ENCODE results near the gene CLDN25. TPM values are rescaled to one million over a fixed set of nuclear protein-coding genes. Genes with fewer than 3 reads are reported as not detected.
"Not testable (repeated sequence)": the region's sequence is repeated elsewhere in the genome, so short reads cannot be mapped to it uniquely, and the experiment has no call there.

The CLDN25 gene
- total and polyA plus RNA-seq, 2 experiments from 2014 or later = not detected

GRCh38 chr11:113736323-113736722 lies 43.3 kb upstream of the CLDN25 start:
- no peak for TF ChIP-seq EZH2phosphoT487 (IDR thresholded peaks at IDR 0.05; ENCODE audit: low read depth, severe bottlenecking, unreplicated experiment)
- no peak for TF ChIP-seq EZH2 (IDR thresholded peaks at IDR 0.05; ENCODE audit: borderline replicate concordance)
- no peak for TF ChIP-seq CTCF (IDR thresholded peaks at IDR 0.05; ENCODE audit: poor library complexity)
- WGBS (ENCODE audit: low lambda C conversion rate, missing lambda C conversion rate) = 93% methylated on average over 1 of the region's 1 CpG
- H3K79me2 ChIP-seq = no peaks in the 10 kb centered on the region
- no peak overlapping the region for H3K27ac ChIP-seq
- H4K20me1 ChIP-seq (ENCODE audit: insufficient read depth, poor library complexity, severe bottlenecking) = no peaks in the 10 kb centered on the region
- no peaks in the 10 kb centered on the region for H3K27me3 ChIP-seq
- no peaks in the 10 kb centered on the region for H3K36me3 ChIP-seq (replicated peaks; ENCODE audit: insufficient read depth, low read depth)
- no peaks in the 10 kb centered on the region for H3K9me2 ChIP-seq (replicated peaks; ENCODE audit: insufficient read depth)
- H3K4me1 ChIP-seq (ENCODE audit: insufficient read depth) = no peaks in the 10 kb centered on the region
- H3K4me2 ChIP-seq = no peak overlapping the region
- no peak overlapping the region for H2AFZ ChIP-seq
- DNase-seq (ENCODE audit: low spot score) = no peak
- no peak overlapping the region for H3K4me3 ChIP-seq
- no peaks in the 10 kb centered on the region for H3K9me3 ChIP-seq (ENCODE audit: low read depth)

- Histone ChIP-seq H3K4me1 (ENCODE audit: insufficient read depth) (no peaks in the 10 kb centered on the region), H3K4me3 (no peak overlapping the region), H3K27me3 (no peaks in the 10 kb centered on the region), H3K4me2 (no peak overlapping the region), H3K36me3 (replicated peaks; ENCODE audit: insufficient read depth, low read depth) (no peaks in the 10 kb centered on the region), H4K20me1 (ENCODE audit: insufficient read depth, poor library complexity, severe bottlenecking) (no peaks in the 10 kb centered on the region), H2AFZ (no peak overlapping the region), H3K79me2 (no peaks in the 10 kb centered on the region), H3K27ac (no peak overlapping the region), H3K9me3 (ENCODE audit: low read depth) (no peaks in the 10 kb centered on the region), H3K9me2 (replicated peaks; ENCODE audit: insufficient read depth) (no peaks in the 10 kb centered on the region)
- DNase-seq (ENCODE audit: low spot score) = no peak
- TF ChIP-seq EZH2 (IDR thresholded peaks at IDR 0.05; ENCODE audit: borderline replicate concordance) = no peak
- TF ChIP-seq CTCF (IDR thresholded peaks at IDR 0.05; ENCODE audit: poor library complexity) = no peak
- no peak for TF ChIP-seq EZH2phosphoT487 (IDR thresholded peaks at IDR 0.05; ENCODE audit: low read depth, severe bottlenecking, unreplicated experiment)
- 99% methylated on average over 3 of the region's 3 CpGs for WGBS (ENCODE audit: low lambda C conversion rate, missing lambda C conversion rate)
Measured at GRCh38 chr11:113752932-113753331, 26.7 kb upstream of the CLDN25 start.

- TF ChIP-seq CTCF (IDR thresholded peaks at IDR 0.05; ENCODE audit: poor library complexity) (no peak), EZH2phosphoT487 (IDR thresholded peaks at IDR 0.05; ENCODE audit: low read depth, severe bottlenecking, unreplicated experiment) (no peak), EZH2 (IDR thresholded peaks at IDR 0.05; ENCODE audit: borderline replicate concordance) (no peak)
- WGBS (ENCODE audit: low lambda C conversion rate, missing lambda C conversion rate) = 98% methylated on average over 3 of the region's 3 CpGs
- Histone ChIP-seq H3K27ac (no peak overlapping the region), H3K79me2 (peaks cover 17% of the 10 kb centered on the region), H3K27me3 (no peaks in the 10 kb centered on the region), H3K4me3 (no peak overlapping the region), H4K20me1 (ENCODE audit: insufficient read depth, poor library complexity, severe bottlenecking) (no peaks in the 10 kb centered on the region), H3K36me3 (replicated peaks; ENCODE audit: insufficient read depth, low read depth) (no peaks in the 10 kb centered on the region), H3K9me3 (ENCODE audit: low read depth) (no peaks in the 10 kb centered on the region), H3K4me1 (ENCODE audit: insufficient read depth) (no peaks in the 10 kb centered on the region), H3K4me2 (no peak overlapping the region), H2AFZ (no peak overlapping the region), H3K9me2 (replicated peaks; ENCODE audit: insufficient read depth) (no peaks in the 10 kb centered on the region)
- no peak for DNase-seq (ENCODE audit: low spot score)
Measured at GRCh38 chr11:113760241-113760640, 19.4 kb upstream of the CLDN25 start.

GRCh38 chr11:113763040-113763439 lies 16.6 kb upstream of the CLDN25 start:
- not testable (repeated sequence) for H3K4me3 ChIP-seq; H3K4me2 ChIP-seq; H3K4me1 ChIP-seq (ENCODE audit: insufficient read depth); H3K36me3 ChIP-seq (replicated peaks; ENCODE audit: insufficient read depth, low read depth); H4K20me1 ChIP-seq (ENCODE audit: insufficient read depth, poor library complexity, severe bottlenecking); H3K27me3 ChIP-seq; DNase-seq (ENCODE audit: low spot score); H2AFZ ChIP-seq; H3K9me2 ChIP-seq (replicated peaks; ENCODE audit: insufficient read depth); H3K9me3 ChIP-seq (ENCODE audit: low read depth); H3K27ac ChIP-seq
- WGBS (ENCODE audit: low lambda C conversion rate, missing lambda C conversion rate) = 92% methylated on average over 2 of the region's 2 CpGs
- peaks cover 32% of the 10 kb centered on the region for H3K79me2 ChIP-seq
